Adrenal gland (tissue), 5 donors: Measurements from ENCODE around the gene LRRC25.

Experiments
- POLR2A ChIP-seq, 2 donors: fragments of 450-650 bp; IDR thresholded peaks; one replicate each; pipeline ENCODE4 v1.6.1; 2017; ENCODE audit warnings: antibody characterized with exemption in 2 of 2, mild to moderate bottlenecking in 2 of 2, moderate library complexity in 1 of 2
- TF ChIP-seq, protein P1 (sequence below), 6 experiments: fragments of 450-650 bp in 4 of 6; fragments of 200-600 bp in 2 of 6; sonication (generic) in 1 of 6; IDR thresholded peaks; 1 replicate in 5 of 6; 2 replicates in 1 of 6; pipeline versions ENCODE4 v1.5.1 to v1.8.0; 2016 to 2021; ENCODE audit warnings: antibody characterized with exemption in 6 of 6, mild to moderate bottlenecking in 2 of 6, moderate library complexity in 1 of 6
- donor health status: DM: no; HTN: no; CAD: no.

DNA sequence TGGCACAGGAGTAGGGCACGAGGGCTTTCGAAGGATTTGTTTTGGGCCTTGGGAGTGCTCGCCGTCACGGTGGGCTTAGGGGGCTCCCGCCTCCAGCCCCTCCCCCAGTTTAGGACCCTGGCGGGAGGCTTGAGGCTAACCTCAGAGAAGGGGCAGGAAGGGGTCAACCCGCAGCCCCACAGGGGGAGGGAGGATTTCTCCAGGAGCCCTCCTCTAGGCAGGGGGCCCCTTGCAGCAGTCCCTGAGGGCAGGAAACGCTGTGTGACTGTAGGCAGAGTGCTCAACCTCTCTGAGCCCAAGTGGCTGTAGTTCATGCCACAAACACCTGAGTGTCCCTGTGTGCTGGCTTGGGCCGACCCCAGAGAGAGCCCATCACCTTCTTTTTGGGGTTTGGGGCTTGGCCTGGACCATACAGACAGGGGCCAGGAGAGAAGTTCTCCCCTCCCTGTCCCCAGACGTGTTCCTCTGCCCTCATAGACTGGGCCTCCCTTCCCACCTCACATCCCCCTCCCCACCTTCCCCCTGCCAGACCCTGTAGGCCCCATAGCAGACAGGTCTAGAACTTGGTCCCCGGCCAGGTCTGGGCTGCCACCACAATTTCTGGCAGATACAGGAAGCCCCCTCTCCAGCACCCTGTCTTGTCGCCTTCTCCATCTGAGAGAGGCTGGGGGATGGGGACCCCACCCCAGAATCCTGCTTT is 32.4 kb upstream of the LRRC25 start:
- TF ChIP-seq, protein P1, sequence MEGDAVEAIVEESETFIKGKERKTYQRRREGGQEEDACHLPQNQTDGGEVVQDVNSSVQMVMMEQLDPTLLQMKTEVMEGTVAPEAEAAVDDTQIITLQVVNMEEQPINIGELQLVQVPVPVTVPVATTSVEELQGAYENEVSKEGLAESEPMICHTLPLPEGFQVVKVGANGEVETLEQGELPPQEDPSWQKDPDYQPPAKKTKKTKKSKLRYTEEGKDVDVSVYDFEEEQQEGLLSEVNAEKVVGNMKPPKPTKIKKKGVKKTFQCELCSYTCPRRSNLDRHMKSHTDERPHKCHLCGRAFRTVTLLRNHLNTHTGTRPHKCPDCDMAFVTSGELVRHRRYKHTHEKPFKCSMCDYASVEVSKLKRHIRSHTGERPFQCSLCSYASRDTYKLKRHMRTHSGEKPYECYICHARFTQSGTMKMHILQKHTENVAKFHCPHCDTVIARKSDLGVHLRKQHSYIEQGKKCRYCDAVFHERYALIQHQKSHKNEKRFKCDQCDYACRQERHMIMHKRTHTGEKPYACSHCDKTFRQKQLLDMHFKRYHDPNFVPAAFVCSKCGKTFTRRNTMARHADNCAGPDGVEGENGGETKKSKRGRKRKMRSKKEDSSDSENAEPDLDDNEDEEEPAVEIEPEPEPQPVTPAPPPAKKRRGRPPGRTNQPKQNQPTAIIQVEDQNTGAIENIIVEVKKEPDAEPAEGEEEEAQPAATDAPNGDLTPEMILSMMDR (IDR thresholded peaks at IDR 0.05) = no peak
- no peak for TF ChIP-seq POLR2A (IDR thresholded peaks at IDR 0.05)
